Ishikawa (cell line): ENCODE data around the gene DCTPP1.

Source experiments
- CREB1 ChIP-seq: IDR thresholded peaks from 2 replicates; pipeline ENCODE4 v1.6.1; 2012; ENCODE audit warnings: low read depth
- EGR1 ChIP-seq: IDR thresholded peaks from 2 replicates; pipeline ENCODE4 v1.6.1; 2012
- EP300 ChIP-seq: IDR thresholded peaks from 2 replicates; pipeline ENCODE4 v1.6.1; 2012; ENCODE audit warnings: borderline replicate concordance
- FOXM1 ChIP-seq: IDR thresholded peaks from 2 replicates; pipeline ENCODE4 v1.6.1; 2012; ENCODE audit warnings: low read depth, borderline replicate concordance
- RAD21 ChIP-seq: IDR thresholded peaks from 2 replicates; pipeline ENCODE4 v1.6.1; 2012; ENCODE audit warnings: low read depth
- REST ChIP-seq: IDR thresholded peaks from 2 replicates; pipeline ENCODE4 v1.6.1; 2012; ENCODE audit warnings: low read depth, mild to moderate bottlenecking
- TAF1 ChIP-seq: IDR thresholded peaks from 2 replicates; pipeline ENCODE4 v1.6.1; 2012; ENCODE audit warnings: low read depth, mild to moderate bottlenecking
- TCF12 ChIP-seq: IDR thresholded peaks from 2 replicates; pipeline ENCODE4 v1.6.1; 2012; ENCODE audit warnings: low read depth
- TEAD4 ChIP-seq: IDR thresholded peaks from 2 replicates; pipeline ENCODE4 v1.6.1; 2012
- ZBTB7A ChIP-seq: IDR thresholded peaks from 2 replicates; pipeline ENCODE4 v1.6.1; 2012; ENCODE audit warnings: low read depth
- TF ChIP-seq, protein P1 (sequence below): IDR thresholded peaks from 2 replicates; pipeline ENCODE4 v1.6.1; 2012

GRCh38 chr16:30414159-30414558, 15.7 kb downstream of the DCTPP1 start:
- TF ChIP-seq TCF12 (no peak), EGR1 (no peak), FOXM1 (no peak), TEAD4 (no peak), ZBTB7A (no peak), EP300 (no peak), RAD21 (no peak), TAF1 (no peak), CREB1 (no peak), REST (no peak)
- TF ChIP-seq, protein P1, sequence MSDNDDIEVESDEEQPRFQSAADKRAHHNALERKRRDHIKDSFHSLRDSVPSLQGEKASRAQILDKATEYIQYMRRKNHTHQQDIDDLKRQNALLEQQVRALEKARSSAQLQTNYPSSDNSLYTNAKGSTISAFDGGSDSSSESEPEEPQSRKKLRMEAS = no peak
